Stomach smooth muscle (tissue), 2 donors: Measurements from ENCODE around the gene LRG1.

Experiments used
- H3K27ac ChIP-seq: one replicate; pipeline ENCODE4 v1.7.0; 2013; ENCODE audit warnings: mild to moderate bottlenecking, low read length, inconsistent platforms
- H3K27me3 ChIP-seq, 2 donors: one replicate each; pipeline ENCODE4 v1.7.0; 2013; ENCODE audit warnings: low read length in 2 of 2; ENCODE audit not compliant: insufficient read depth in 2 of 2, control insufficient read depth in 1 of 2
- H3K36me3 ChIP-seq, 2 donors: one replicate each; pipeline ENCODE4 v1.7.0; 2013; ENCODE audit warnings: low read length in 2 of 2; ENCODE audit not compliant: control insufficient read depth in 2 of 2, insufficient read depth in 2 of 2
- H3K4me1 ChIP-seq: one replicate; pipeline ENCODE4 v1.7.0; 2013; ENCODE audit warnings: low read length; ENCODE audit not compliant: control insufficient read depth, insufficient read depth
- H3K4me3 ChIP-seq, 2 donors: one replicate each; pipeline ENCODE4 v1.7.0; 2013; ENCODE audit warnings: low read length in 2 of 2
- H3K9ac ChIP-seq, 2 donors: one replicate each; pipeline ENCODE4 v1.7.0; 2013; ENCODE audit warnings: low read length in 2 of 2, mild to moderate bottlenecking in 1 of 2
- H3K9me3 ChIP-seq, 2 donors: one replicate each; pipeline ENCODE4 v1.7.0; 2013; ENCODE audit warnings: low read length in 2 of 2; ENCODE audit not compliant: control insufficient read depth in 2 of 2
- donor health status: healthy.
- donor health status: Pancreatic carcinoma.

Gene LRG1

GRCh38 chr19:4524808-4525562 lies 14.9 kb downstream of the LRG1 start:
- Histone ChIP-seq H3K4me1 (peaks cover 17% of the 10 kb centered on the region), H3K9me3 (no peaks in the 10 kb centered on the region), H3K9ac (no peak overlapping the region), H3K27ac (no peak overlapping the region), H3K4me3 (no peak overlapping the region), H3K36me3 (no peaks in the 10 kb centered on the region), H3K27me3 (no peaks in the 10 kb centered on the region)

GRCh38 chr19:4523306-4524110 lies 16.3 kb downstream of the LRG1 start:
- H3K27me3 ChIP-seq = no peaks in the 10 kb centered on the region
- H3K9ac ChIP-seq = no peak overlapping the region
- no peaks in the 10 kb centered on the region for H3K9me3 ChIP-seq
- peaks cover 32% of the 10 kb centered on the region for H3K4me1 ChIP-seq
- H3K4me3 ChIP-seq = no peak overlapping the region
- no peaks in the 10 kb centered on the region for H3K36me3 ChIP-seq
- H3K27ac ChIP-seq = no peak overlapping the region

- Histone ChIP-seq H3K27me3 (no peaks in the 10 kb centered on the region), H3K4me1 (peaks cover 36% of the 10 kb centered on the region), H3K9me3 (no peaks in the 10 kb centered on the region), H3K9ac (no peak overlapping the region), H3K4me3 (no peak overlapping the region), H3K27ac (no peak overlapping the region), H3K36me3 (no peaks in the 10 kb centered on the region)
These were observed 17.4 kb downstream of the LRG1 start for GRCh38 chr19:4522291-4523002.

GRCh38 chr19:4521888-4522242 lies 18.0 kb downstream of the LRG1 start:
- Histone ChIP-seq H3K9ac (no peak overlapping the region), H3K9me3 (no peaks in the 10 kb centered on the region), H3K4me3 (no peak overlapping the region), H3K36me3 (no peaks in the 10 kb centered on the region), H3K4me1 (peaks cover 39% of the 10 kb centered on the region), H3K27me3 (no peaks in the 10 kb centered on the region), H3K27ac (peak overlapping the region; percentile 64)

- Histone ChIP-seq H3K27me3 (no peaks in the 10 kb centered on the region), H3K9ac (no peak overlapping the region), H3K36me3 (no peaks in the 10 kb centered on the region), H3K27ac (peak overlapping the region; percentile 64), H3K9me3 (no peaks in the 10 kb centered on the region), H3K4me3 (no peak overlapping the region), H3K4me1 (peaks cover 42% of the 10 kb centered on the region)
These were observed 18.5 kb downstream of the LRG1 start for GRCh38 chr19:4521170-4521887.

GRCh38 chr19:4519521-4520277 lies 20.1 kb downstream of the LRG1 start:
- H3K4me1 ChIP-seq = peaks cover 50% of the 10 kb centered on the region
- H3K27ac ChIP-seq = peak overlapping the region; percentile 100
- peak overlapping the region; percentile 33 to 86 for H3K4me3 ChIP-seq
- H3K9me3 ChIP-seq = no peaks in the 10 kb centered on the region
- H3K36me3 ChIP-seq = peaks cover 0 to 2% of the 10 kb centered on the region in 2 donors
- peak overlapping the region; percentile 87 to 98 for H3K9ac ChIP-seq
- H3K27me3 ChIP-seq = no peaks in the 10 kb centered on the region

- H3K4me1 ChIP-seq = peaks cover 50% of the 10 kb centered on the region
- peak overlapping the region; percentile 33 to 86 for H3K4me3 ChIP-seq
- no peaks in the 10 kb centered on the region for H3K27me3 ChIP-seq
- H3K36me3 ChIP-seq = peaks cover 0 to 2% of the 10 kb centered on the region in 2 donors
- peak overlapping the region; percentile 100 for H3K27ac ChIP-seq
- peak overlapping the region; percentile 87 to 98 for H3K9ac ChIP-seq
- no peaks in the 10 kb centered on the region for H3K9me3 ChIP-seq
These were observed 20.7 kb downstream of the LRG1 start for GRCh38 chr19:4519172-4519496.

GRCh38 chr19:4518345-4519171 lies 21.3 kb downstream of the LRG1 start, which contains the start of gene PLIN4:
Gene PLIN4 (minus strand): TSS chr19:4518486. CDS start chr19:4518272, 214 bp downstream.
- Histone ChIP-seq H3K9ac (peak within 1 kb of the TSS; percentile 94 to 98), H3K4me1 (peaks cover 52% of the 10 kb centered on the region), H3K27ac (peak within 1 kb of the TSS; percentile 100), H3K36me3 (peaks cover 4 to 5% of the 10 kb centered on the region in 2 donors), H3K4me3 (peak within 1 kb of the TSS; percentile 86 to 91), H3K9me3 (no peaks in the 10 kb centered on the region), H3K27me3 (no peaks in the 10 kb centered on the region)

GRCh38 chr19:4517451-4518057 lies 22.3 kb downstream of the LRG1 start:
- Histone ChIP-seq H3K36me3 (peaks cover 11 to 12% of the 10 kb centered on the region in 2 donors), H3K4me3 (peak overlapping the region; percentile 86 to 91), H3K9ac (peak overlapping the region; percentile 94 to 98), H3K27me3 (no peaks in the 10 kb centered on the region), H3K9me3 (no peaks in the 10 kb centered on the region), H3K27ac (peak overlapping the region; percentile 100), H3K4me1 (peaks cover 51% of the 10 kb centered on the region)
